B cell (primary cell): ENCODE results near the gene ADAMTS16. TPM values are rescaled to one million over a fixed set of nuclear protein-coding genes. Genes with fewer than 3 reads are reported as not detected.

Source experiments
- ATAC-seq: fragments of 200-7000 bp; cut with Tn5 transposase; one replicate; pipeline ENCODE4 v1.10.0; 2021; ENCODE audit warnings: low read depth, mild to moderate bottlenecking, moderate number of reproducible peaks, moderate library complexity
- CTCF ChIA-PET: fragments of 350-600 bp; sonication (Branson Sonifier 250); formaldehyde crosslinking; loops from one replicate; lab custom pipeline; 2021; ENCODE audit warnings: antibody characterized with exemption, inconsistent platforms; lab: Charles Lee
- POLR2A ChIA-PET: fragments of 350-600 bp; sonication (Branson Sonifier 250); formaldehyde crosslinking; loops from one replicate; lab custom pipeline; 2021; ENCODE audit warnings: antibody characterized with exemption; lab: Charles Lee
- DNase-seq: peaks from one replicate; pipeline ENCODE4 v3.0.0; 2013
- H2AFZ ChIP-seq: 2 replicates; pipeline ENCODE4 v1.6.1; 2012; ENCODE audit warnings: mild to moderate bottlenecking, low read depth, low read length; ENCODE audit not compliant: insufficient read depth, poor library complexity, severe bottlenecking
- H3K27ac ChIP-seq, 2 donors: 1 replicate in 1 of 2; 2 replicates in 1 of 2; pipeline ENCODE4 v1.5.1; 2012 to 2013; ENCODE audit warnings: low read length in 2 of 2, mild to moderate bottlenecking in 2 of 2, moderate library complexity in 1 of 2
- H3K27me3 ChIP-seq, 4 experiments: fragments of 200-600 bp in 1 of 4; sonication (generic) in 1 of 4; replicated peaks in 1 of 4; 1 replicate in 2 of 4; 2 replicates in 2 of 4; pipeline versions ENCODE4 v1.6.1 to v1.7.0; 2013 to 2016; ENCODE audit warnings: low read length in 3 of 4, mild to moderate bottlenecking in 2 of 4, mixed read lengths in 1 of 4, moderate library complexity in 1 of 4; ENCODE audit not compliant: insufficient read depth in 4 of 4, control insufficient read depth in 3 of 4; ENCODE audit errors: control extremely low read depth in 1 of 4
- H3K36me3 ChIP-seq, 2 experiments: replicated peaks in 1 of 2; 1 replicate in 1 of 2; 2 replicates in 1 of 2; pipeline versions ENCODE4 v1.6.1 to v1.7.1; 2013; ENCODE audit warnings: low read length in 1 of 2; ENCODE audit not compliant: insufficient read depth in 2 of 2, control insufficient read depth in 1 of 2; ENCODE audit errors: control extremely low read depth in 1 of 2, extremely low read depth in 1 of 2
- H3K4me1 ChIP-seq, 2 donors: fragments of 200-600 bp in 1 of 2; sonication (generic) in 1 of 2; 1 replicate in 1 of 2; 2 replicates in 1 of 2; pipeline versions ENCODE4 v1.5.1 to v1.6.1; 2013 to 2017; ENCODE audit warnings: low read length in 2 of 2; ENCODE audit not compliant: control insufficient read depth in 2 of 2, insufficient read depth in 2 of 2
- H3K4me2 ChIP-seq: replicated peaks from 2 replicates; pipeline ENCODE3; 2012; ENCODE audit warnings: mild to moderate bottlenecking, low read depth, low read length; ENCODE audit not compliant: poor library complexity, severe bottlenecking
- H3K4me3 ChIP-seq, 5 experiments: fragments of 200-600 bp in 1 of 5; sonication (generic) in 1 of 5; 1 replicate in 3 of 5; 2 replicates in 2 of 5; pipeline versions ENCODE4 v1.5.1 to v1.7.0; 2011 to 2016; ENCODE audit warnings: low read length in 4 of 5, mild to moderate bottlenecking in 4 of 5, low read depth in 2 of 5, control low read depth in 1 of 5, moderate library complexity in 1 of 5; ENCODE audit not compliant: insufficient read depth in 1 of 5; ENCODE audit errors: control extremely low read depth in 1 of 5, extremely low read depth in 1 of 5
- H3K79me2 ChIP-seq: fragments of 200-600 bp; sonication (generic); one replicate; pipeline ENCODE4 v1.6.0; 2016; ENCODE audit warnings: low read length; ENCODE audit not compliant: control insufficient read depth, insufficient read depth
- H3K9ac ChIP-seq: fragments of 200-600 bp; sonication (generic); 2 replicates; pipeline ENCODE4 v1.6.1; 2017; ENCODE audit warnings: mild to moderate bottlenecking, low read length, moderate library complexity
- H3K9me3 ChIP-seq, 3 donors: one replicate each; pipeline versions ENCODE4 v1.6.1 to v1.7.1; 2013; ENCODE audit warnings: low read length in 2 of 3; ENCODE audit not compliant: control insufficient read depth in 2 of 3, insufficient read depth in 1 of 3; ENCODE audit errors: control extremely low read depth in 1 of 3
- H4K20me1 ChIP-seq: 2 replicates; pipeline ENCODE4 v1.6.0; 2012; ENCODE audit warnings: mild to moderate bottlenecking, low read length; ENCODE audit not compliant: insufficient read depth, control insufficient read depth, poor library complexity, severe bottlenecking
- H3K27ac Mint-ChIP-seq: one replicate; pipeline ENCODE4 v1.8.0; 2021; ENCODE audit warnings: mixed read lengths
- H3K27me3 Mint-ChIP-seq: one replicate; pipeline ENCODE4 v1.8.0; 2021; ENCODE audit warnings: mixed read lengths
- H3K4me1 Mint-ChIP-seq: one replicate; pipeline ENCODE4 v1.8.0; 2021; ENCODE audit warnings: mixed read lengths
- H3K4me3 Mint-ChIP-seq: one replicate; pipeline ENCODE4 v1.8.0; 2021; ENCODE audit warnings: mixed read lengths
- H3K9me3 Mint-ChIP-seq: one replicate; pipeline ENCODE4 v1.8.0; 2022; ENCODE audit warnings: mixed read lengths; ENCODE audit not compliant: insufficient read depth
- EZH2 ChIP-seq: IDR thresholded peaks from 2 replicates; pipeline ENCODE4 v1.6.1; 2012; ENCODE audit warnings: borderline replicate concordance, low read depth, mild to moderate bottlenecking, moderate library complexity, low read length; ENCODE audit not compliant: insufficient read depth, poor library complexity, severe bottlenecking
- WGBS: methylation state at CpG from one replicate; pipeline ENCODE4 v1.1.5; 2013; ENCODE audit warnings: missing lambda C conversion rate; ENCODE audit not compliant: insufficient coverage; 5-methylcytosine and 5-hydroxymethylcytosine counted together
- intact Hi-C: fragments of 100-400 bp; cut with micrococcal nuclease; formaldehyde crosslinking; loops from one replicate; pipeline ENCODE4 v1.10.0; 2022
- polyA plus RNA-seq: library from polyadenylated mRNA; depleted of rRNA; stranded (reverse); fragments of >200 nt; gene quantifications from 2 replicates; pipeline ENCODE4 v1.2.3, GENCODE V29; 2012
- total RNA-seq, 2 donors: library from RNA; stranded (reverse); fragments of 120-200 nt in 1 of 2; gene quantifications; 1 replicate in 1 of 2; 2 replicates in 1 of 2; pipeline versions ENCODE4 v1.2.3 to v1.2.4, GENCODE V29; 2013 to 2022
- TF ChIP-seq, protein P1 (sequence below): fragments of 200-600 bp; IDR thresholded peaks from one replicate; pipeline ENCODE4 v1.8.0; 2022; ENCODE audit warnings: antibody characterized with exemption, mild to moderate bottlenecking

The ADAMTS16 gene
- total and polyA plus RNA-seq, 2 donors (not counting 1 experiment from before 2014, with no cell fraction given), result not detected

DNA sequence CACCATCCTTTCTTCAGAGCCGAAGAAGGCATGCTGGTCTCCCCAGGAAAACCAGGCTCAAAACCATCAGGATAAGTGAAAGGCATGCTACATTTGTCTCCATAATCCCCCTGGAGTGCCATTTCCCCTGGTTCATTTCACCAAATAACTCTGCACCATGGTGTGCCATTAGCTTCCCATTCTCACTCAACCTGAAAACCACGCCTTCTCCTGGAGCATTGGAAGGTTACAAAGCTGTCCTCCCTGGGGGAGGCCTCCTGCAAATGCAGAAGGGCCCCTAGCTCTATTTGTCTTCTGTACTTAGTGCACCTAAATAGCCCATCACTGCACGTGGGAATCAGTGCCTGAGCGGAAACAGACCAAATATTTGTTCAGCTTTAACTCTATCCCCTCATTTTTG, 192.2 kb downstream of the ADAMTS16 start:
- Mint-ChIP-seq H3K27me3 (no peaks in the 10 kb centered on the region), H3K9me3 (peaks cover 3% of the 10 kb centered on the region), H3K27ac (no peak overlapping the region), H3K4me3 (no peak overlapping the region), H3K4me1 (no peaks in the 10 kb centered on the region)
- ATAC-seq (no peak), DNase-seq (no peak)
- WGBS, result 72% methylated on average over 4 of the region's 4 CpGs
- H3K9ac ChIP-seq, result no peak overlapping the region
- H3K36me3 ChIP-seq, result no peaks in the 10 kb centered on the region
- peaks cover 0 to 21% (median 0%) of the 10 kb centered on the region in 3 donors for H3K9me3 ChIP-seq
- ChIA-PET CTCF (no interaction called here), POLR2A (no interaction called here)
- no peaks in the 10 kb centered on the region for H3K4me1 ChIP-seq
- intact Hi-C loops, result no loop called here
- no peak overlapping the region for H2AFZ ChIP-seq
- TF ChIP-seq, protein P1, sequence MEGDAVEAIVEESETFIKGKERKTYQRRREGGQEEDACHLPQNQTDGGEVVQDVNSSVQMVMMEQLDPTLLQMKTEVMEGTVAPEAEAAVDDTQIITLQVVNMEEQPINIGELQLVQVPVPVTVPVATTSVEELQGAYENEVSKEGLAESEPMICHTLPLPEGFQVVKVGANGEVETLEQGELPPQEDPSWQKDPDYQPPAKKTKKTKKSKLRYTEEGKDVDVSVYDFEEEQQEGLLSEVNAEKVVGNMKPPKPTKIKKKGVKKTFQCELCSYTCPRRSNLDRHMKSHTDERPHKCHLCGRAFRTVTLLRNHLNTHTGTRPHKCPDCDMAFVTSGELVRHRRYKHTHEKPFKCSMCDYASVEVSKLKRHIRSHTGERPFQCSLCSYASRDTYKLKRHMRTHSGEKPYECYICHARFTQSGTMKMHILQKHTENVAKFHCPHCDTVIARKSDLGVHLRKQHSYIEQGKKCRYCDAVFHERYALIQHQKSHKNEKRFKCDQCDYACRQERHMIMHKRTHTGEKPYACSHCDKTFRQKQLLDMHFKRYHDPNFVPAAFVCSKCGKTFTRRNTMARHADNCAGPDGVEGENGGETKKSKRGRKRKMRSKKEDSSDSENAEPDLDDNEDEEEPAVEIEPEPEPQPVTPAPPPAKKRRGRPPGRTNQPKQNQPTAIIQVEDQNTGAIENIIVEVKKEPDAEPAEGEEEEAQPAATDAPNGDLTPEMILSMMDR, result no peak
- TF ChIP-seq EZH2, result no peak
- H3K4me2 ChIP-seq, result no peak overlapping the region
- H3K27me3 ChIP-seq, result no peaks in the 10 kb centered on the region
- H3K4me3 ChIP-seq, result no peak overlapping the region
- no peaks in the 10 kb centered on the region for H4K20me1 ChIP-seq
- H3K79me2 ChIP-seq, result no peaks in the 10 kb centered on the region
- H3K27ac ChIP-seq, result no peak overlapping the region

DNA sequence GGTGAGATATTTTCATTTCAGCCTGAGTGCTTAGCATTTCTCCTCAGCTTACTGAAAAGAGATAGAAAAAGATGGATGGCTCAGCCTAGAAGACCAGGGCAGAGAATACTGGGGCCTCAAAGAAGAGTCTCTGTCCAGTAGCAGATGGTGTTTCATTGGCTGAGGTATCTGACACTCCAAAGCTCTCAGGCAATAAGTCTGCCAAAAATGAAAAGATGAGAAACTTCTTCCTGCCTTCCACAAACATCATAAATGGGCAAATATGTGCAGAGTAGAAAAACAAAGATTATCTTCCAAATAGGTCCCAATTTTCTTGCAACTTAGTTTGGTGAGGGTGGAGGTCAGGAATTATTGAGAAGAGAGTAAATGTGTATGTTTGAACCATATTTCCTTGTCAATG, 195.0 kb downstream of the ADAMTS16 start:
- H3K4me1 ChIP-seq, result no peaks in the 10 kb centered on the region
- intact Hi-C loops, result no loop called here
- no peaks in the 10 kb centered on the region for H3K79me2 ChIP-seq
- H3K27ac ChIP-seq, result no peak overlapping the region
- ATAC-seq, result no peak
- ChIA-PET CTCF (no interaction called here), POLR2A (no interaction called here)
- TF ChIP-seq, protein P1, result no peak
- TF ChIP-seq EZH2, result no peak
- H3K4me3 ChIP-seq, result no peak overlapping the region
- no peaks in the 10 kb centered on the region for H3K27me3 ChIP-seq
- Mint-ChIP-seq H3K4me3 (no peak overlapping the region), H3K27ac (no peak overlapping the region), H3K9me3 (peaks cover 3% of the 10 kb centered on the region), H3K27me3 (no peaks in the 10 kb centered on the region), H3K4me1 (no peaks in the 10 kb centered on the region)
- peaks cover 0 to 16% (median 0%) of the 10 kb centered on the region in 3 donors for H3K9me3 ChIP-seq
- H3K36me3 ChIP-seq, result no peaks in the 10 kb centered on the region
- H2AFZ ChIP-seq, result no peak overlapping the region
- no peak for DNase-seq
- no peaks in the 10 kb centered on the region for H4K20me1 ChIP-seq
- H3K9ac ChIP-seq, result no peak overlapping the region
- H3K4me2 ChIP-seq, result no peak overlapping the region
